K562 (cell line): ENCODE data around the gene ALK. TPM values are rescaled to one million over a fixed set of nuclear protein-coding genes. Genes with fewer than 3 reads are reported as not detected.

Source experiments
- ATAC-seq: fragments of 200-7000 bp; cut with Tn5 transposase; 3 replicates; pipeline ENCODE4 v1.9.1; 2020; ENCODE audit warnings: moderate library complexity
- BruUV-seq: library from RNA; stranded (reverse); fragments of 400-500 nt; replicated peaks from 2 replicates; lab custom pipeline; 2021; lab: Mats Ljungman, UMichigan
- CTCF ChIA-PET: fragments of 300-600 bp; formaldehyde crosslinking; extraction: SDS; loops from one replicate; lab custom pipeline; 2021; ENCODE audit warnings: low intra/inter-chr PET ratio; lab: Yijun Ruan, JAX
- POLR2A ChIA-PET: fragments of 300-600, 350-650 bp; sonication (Branson Sonifier 250); formaldehyde crosslinking; extraction: SDS; loops from one replicate; lab custom pipeline; 2021; ENCODE audit warnings: antibody characterized with exemption, inconsistent platforms; lab: Yijun Ruan, JAX
- DNase-seq, 4 experiments: peaks; one replicate each; pipeline versions ENCODE4 v3.0.0 to v3.0.0-alpha.2; 2011 to 2018; ENCODE audit warnings: low spot score in 3 of 4, mixed read lengths in 3 of 4; ENCODE audit errors: extremely low read depth in 1 of 4
- FAIRE-seq: peaks from 2 replicates; lab custom pipeline; 2011; peaks lifted over from hg19 to GRCh38; lab: Jason Lieb, UNC
- H2AFZ ChIP-seq: 2 replicates; pipeline ENCODE4 v1.6.0; 2011; ENCODE audit warnings: low read depth, low read length, control low read depth, inconsistent platforms
- H3K27ac ChIP-seq: fragments of 200-600 bp; 3 replicates; pipeline ENCODE4 v1.8.0; 2011; ENCODE audit warnings: low read depth, mild to moderate bottlenecking, control low read depth, inconsistent platforms, low read length, moderate library complexity, mixed read lengths; ENCODE audit errors: extremely low read depth
- H3K27me3 ChIP-seq, 2 experiments: fragments of 300-600 bp in 1 of 2; 2 replicates in 1 of 2; 3 replicates in 1 of 2; pipeline versions ENCODE4 v1.6.0 to v1.8.0; 2011; ENCODE audit warnings: inconsistent platforms in 2 of 2, low read length in 2 of 2, mild to moderate bottlenecking in 1 of 2, mixed read lengths in 1 of 2, moderate library complexity in 1 of 2; ENCODE audit not compliant: control insufficient read depth in 2 of 2, insufficient read depth in 2 of 2
- H3K36me3 ChIP-seq: fragments of 300-600 bp; 3 replicates; pipeline ENCODE4 v1.8.0; 2011; ENCODE audit warnings: mild to moderate bottlenecking, low read length, inconsistent platforms; ENCODE audit not compliant: control insufficient read depth, insufficient read depth
- H3K4me1 ChIP-seq, 2 experiments: fragments of 200-600 bp in 1 of 2; replicated peaks in 1 of 2; 2 replicates in 1 of 2; 3 replicates in 1 of 2; pipeline versions ENCODE4 v1.5.1 to v1.8.0; 2011; ENCODE audit warnings: inconsistent platforms in 2 of 2, low read length in 2 of 2, mild to moderate bottlenecking in 1 of 2, mixed read lengths in 1 of 2, moderate library complexity in 1 of 2; ENCODE audit not compliant: control insufficient read depth in 2 of 2, insufficient read depth in 2 of 2
- H3K4me2 ChIP-seq: 2 replicates; pipeline ENCODE4 v1.6.1; 2011; ENCODE audit warnings: low read length, control low read depth, inconsistent platforms, mixed read lengths; ENCODE audit not compliant: insufficient read depth
- H3K4me3 ChIP-seq: fragments of 200-600 bp; sonication (generic), shearing (Covaris generic); 2 replicates; pipeline ENCODE4 v1.5.1; 2016; ENCODE audit warnings: control low read depth, inconsistent platforms
- H3K79me2 ChIP-seq: fragments of 200-600 bp; 3 replicates; pipeline ENCODE4 v1.8.0; 2011; ENCODE audit warnings: low read length, inconsistent platforms; ENCODE audit not compliant: control insufficient read depth, insufficient read depth
- H3K9ac ChIP-seq, 2 experiments: 2 replicates each; pipeline versions ENCODE4 v1.6.0 to v1.6.1; 2011; ENCODE audit warnings: low read depth in 2 of 2, low read length in 2 of 2, control low read depth in 1 of 2, inconsistent platforms in 1 of 2, mild to moderate bottlenecking in 1 of 2, mixed read lengths in 1 of 2; ENCODE audit not compliant: insufficient read depth in 1 of 2
- H3K9me1 ChIP-seq: one replicate; pipeline ENCODE4 v1.6.0; 2011; ENCODE audit warnings: inconsistent platforms, mild to moderate bottlenecking, low read length, moderate library complexity; ENCODE audit not compliant: control insufficient read depth, insufficient read depth
- H3K9me3 ChIP-seq: replicated peaks from 2 replicates; pipeline ENCODE4 v1.5.1; 2011; ENCODE audit warnings: low read depth, low read length, inconsistent platforms; ENCODE audit not compliant: control insufficient read depth, insufficient read depth
- H4K20me1 ChIP-seq: replicated peaks from 2 replicates; pipeline ENCODE4 v1.6.1; 2011; ENCODE audit warnings: low read length, inconsistent platforms, mixed read lengths; ENCODE audit not compliant: control insufficient read depth, insufficient read depth
- ARNT ChIP-seq, 2 experiments: fragments of 450-650 bp; IDR thresholded peaks; 2 replicates each; pipeline ENCODE4 v1.6.1; 2016; ENCODE audit warnings: mild to moderate bottlenecking in 1 of 2
- BACH1 ChIP-seq: fragments of 200-800 bp; sonication (Bioruptor generic); IDR thresholded peaks from 2 replicates; pipeline ENCODE4 v1.6.1; 2016; ENCODE audit warnings: missing genetic modification characterization, missing compliant biosample characterization
- CREM ChIP-seq: IDR thresholded peaks from 2 replicates; pipeline ENCODE4 v1.6.1; 2014; ENCODE audit warnings: antibody characterized with exemption, low read depth
- DMBX1 ChIP-seq: fragments of 250-450 bp; sonication (Bioruptor Pico); IDR thresholded peaks from 2 replicates; pipeline ENCODE4 v1.8.0; 2022; ENCODE audit warnings: inconsistent platforms, mild to moderate bottlenecking, moderate library complexity, borderline replicate concordance
- E2F6 ChIP-seq, 2 experiments: IDR thresholded peaks; 2 replicates each; pipeline ENCODE4 v1.6.1; 2011; ENCODE audit warnings: borderline replicate concordance in 1 of 2, control low read depth in 1 of 2, low read depth in 1 of 2, low read length in 1 of 2, mild to moderate bottlenecking in 1 of 2, mixed read lengths in 1 of 2, moderate library complexity in 1 of 2; ENCODE audit not compliant: insufficient read depth in 1 of 2, insufficient read length in 1 of 2, poor library complexity in 1 of 2, severe bottlenecking in 1 of 2; ENCODE audit errors: extremely low read depth in 1 of 2
- ETS2 ChIP-seq: IDR thresholded peaks from 2 replicates; pipeline ENCODE4 v1.6.1; 2016; ENCODE audit warnings: borderline replicate concordance, missing genetic modification characterization, mild to moderate bottlenecking, moderate library complexity, missing compliant biosample characterization; ENCODE audit not compliant: poor library complexity, severe bottlenecking
- HSF4 ChIP-seq: fragments of 250-450 bp; sonication (Bioruptor Pico); IDR thresholded peaks from 2 replicates; pipeline ENCODE4 v2.1.2; 2022; ENCODE audit warnings: mild to moderate bottlenecking, moderate library complexity, borderline replicate concordance
- JUND ChIP-seq, 2 experiments: IDR thresholded peaks; 2 replicates in 1 of 2; 3 replicates in 1 of 2; pipeline ENCODE4 v1.6.1; 2011; ENCODE audit warnings: borderline replicate concordance in 2 of 2, low read depth in 2 of 2, low read length in 2 of 2, improper control_type of control experiment in 1 of 2, missing biosample characterization in 1 of 2, missing genetic modification characterization in 1 of 2, missing genetic modification reagents in 1 of 2
- KAT2B ChIP-seq: IDR thresholded peaks from one replicate; pipeline ENCODE4 v1.6.1; 2012; ENCODE audit warnings: low read depth, mild to moderate bottlenecking, control low read depth, inconsistent platforms, low read length, moderate library complexity
- NR2C2 ChIP-seq, 2 experiments: fragments of 200-800 bp in 1 of 2; sonication (Bioruptor generic) in 1 of 2; sonication (generic) in 1 of 2; formaldehyde crosslinking in 1 of 2; IDR thresholded peaks; 2 replicates each; pipeline versions ENCODE4 v1.6.1 to v1.8.0; 2016 to 2022; ENCODE audit warnings: mild to moderate bottlenecking in 1 of 2, missing compliant biosample characterization in 1 of 2, missing genetic modification characterization in 1 of 2, missing genetic modification reagents in 1 of 2
- STAT6 ChIP-seq: sonication (generic); formaldehyde crosslinking; IDR thresholded peaks from 2 replicates; pipeline ENCODE4 v1.8.1; 2023; ENCODE audit warnings: mild to moderate bottlenecking, missing genetic modification reagents
- TFAM ChIP-seq: fragments of 250-450 bp; sonication (Bioruptor Pico); conservative IDR thresholded peaks from 2 replicates; pipeline ENCODE4 v1.5.0; 2021; ENCODE audit warnings: mild to moderate bottlenecking, moderate library complexity
- TFE3 ChIP-seq: fragments of 450-650 bp; formaldehyde crosslinking; IDR thresholded peaks from 2 replicates; pipeline ENCODE4 v1.4.0; 2020; ENCODE audit warnings: mild to moderate bottlenecking, mixed read lengths
- ZBED1 ChIP-seq: IDR thresholded peaks from 2 replicates; pipeline ENCODE4 v1.6.1; 2014
- ZNF79 ChIP-seq: fragments of 250-450 bp; sonication (Bioruptor Pico); IDR thresholded peaks from 2 replicates; pipeline ENCODE4 v1.4.0; 2020; ENCODE audit warnings: low read depth, mild to moderate bottlenecking, moderate library complexity
- WGBS: fragments of 100-300 bp; shearing (Covaris generic); methylation state at CpG from one replicate; pipeline ENCODE4 v1.1.6; 2016; ENCODE audit warnings: low coverage, mixed read lengths; ENCODE audit not compliant: insufficient coverage; ENCODE audit errors: missing lambda C conversion rate; 5-methylcytosine and 5-hydroxymethylcytosine counted together
- in situ Hi-C: fragments of 300-500 bp; cut with MboI; formaldehyde crosslinking; loops from 4 replicates; pipeline ENCODE4 v1.15.0; 2018; ENCODE audit warnings: inconsistent platforms, mixed read lengths
- intact Hi-C: fragments of 100-400 bp; cut with micrococcal nuclease; formaldehyde crosslinking; loops from 2 replicates; pipeline ENCODE4 v1.14.2; 2022
- polyA plus RNA-seq, 8 experiments: library from polyadenylated mRNA; depleted of rRNA in 4 of 8; stranded (reverse) in 5 of 8; unstranded in 3 of 8; fragments of >200 nt; fragmentation: Nextera tagmentation in 2 of 8; fragmentation: Illumina TruSeq in 1 of 8; extraction: Ambion mirVana in 2 of 8; extraction: Trizol in 1 of 8; gene quantifications; 2 replicates each; pipeline versions ENCODE4 v1.2.1 to v1.2.3, GENCODE V29; 2011 to 2014; ENCODE audit warnings: inconsistent platforms in 1 of 8, missing spikeins in 1 of 8
- total RNA-seq, 7 experiments: library from RNA; depleted of rRNA in 6 of 7; stranded (reverse); fragments of >200 nt in 6 of 7; fragmentation: Illumina TruSeq in 2 of 7; extraction: Trizol in 2 of 7; gene quantifications; 2 replicates each; pipeline versions ENCODE4 v1.2.1 to v1.2.3, GENCODE V29; 2011 to 2021; ENCODE audit warnings: low replicate concordance in 1 of 7

ALK gene
- total and polyA plus RNA-seq, 9 of the 15 experiments (the other 6 are each of a cell fraction or from before 2014, with no cell fraction given): not detected

GRCh38 chr2:29755829-29756228 is 165.6 kb downstream of the ALK start:
- in situ Hi-C loops: no loop called here
- ChIA-PET CTCF (no interaction called here), POLR2A (no interaction called here)
- no peaks in the 10 kb centered on the region for H3K9me3 ChIP-seq
- TF ChIP-seq DMBX1 (CRISPR knock-in tag): no peak
- TF ChIP-seq BACH1 (tag): no peak
- no peak for TF ChIP-seq E2F6 (IDR thresholded peaks at IDR 0.05; ENCODE audit: borderline replicate concordance in 1 of 2, extremely low read depth in 1 of 2, insufficient read depth in 1 of 2, insufficient read length in 1 of 2, low read depth in 1 of 2, low read length in 1 of 2, poor library complexity in 1 of 2, severe bottlenecking in 1 of 2)
- TF ChIP-seq HSF4 (CRISPR knock-in tag): no peak
- no peak for TF ChIP-seq STAT6 (CRISPR knock-in tag)
- no peak for TF ChIP-seq NR2C2 (CRISPR knock-in tag; IDR thresholded peaks at IDR 0.05)
- TF ChIP-seq NR2C2 (tag; IDR thresholded peaks at IDR 0.05): no peak
- no peak for TF ChIP-seq TFAM
- no peak for TF ChIP-seq ARNT (IDR thresholded peaks at IDR 0.05)
- TF ChIP-seq JUND (IDR thresholded peaks at IDR 0.05; ENCODE audit: borderline replicate concordance, low read depth, low read length): no peak
- TF ChIP-seq JUND (tag; IDR thresholded peaks at IDR 0.05; ENCODE audit: borderline replicate concordance, low read depth, low read length): no peak
- no peak for TF ChIP-seq TFE3 (CRISPR knock-in tag)
- no peak for TF ChIP-seq KAT2B
- no peak for TF ChIP-seq ZNF79 (CRISPR knock-in tag)
- TF ChIP-seq ZBED1: no peak
- TF ChIP-seq ETS2 (tag): no peak
- TF ChIP-seq CREM: no peak
- no peak for DNase-seq
- intact Hi-C loops: no loop called here
- ATAC-seq: no peak
- no peak overlapping the region for H3K9ac ChIP-seq
- no peaks in the 10 kb centered on the region for H3K9me1 ChIP-seq
- no peak for FAIRE-seq
- no peak overlapping the region for H2AFZ ChIP-seq
- WGBS: 3% methylated on average over 5 of the region's 5 CpGs
- H3K27ac ChIP-seq: no peak overlapping the region
- H3K79me2 ChIP-seq: no peaks in the 10 kb centered on the region
- no TSS peak for BruUV-seq
- no peaks in the 10 kb centered on the region for H4K20me1 ChIP-seq
- no peak overlapping the region for H3K4me2 ChIP-seq
- no peaks in the 10 kb centered on the region for H3K36me3 ChIP-seq
- H3K27me3 ChIP-seq: peaks cover 6% of the 10 kb centered on the region in 2 experiments; a peak in 4 of 5 replicates
- no peaks in the 10 kb centered on the region for H3K4me1 ChIP-seq
- H3K4me3 ChIP-seq: no peak overlapping the region
